Sigmoid colon (tissue), 3 donors: ENCODE results near the gene RNASE3.

Experiments
- CTCF ChIP-seq, 4 experiments: fragments of 450-650 bp in 3 of 4; fragments of 200-600 bp in 1 of 4; IDR thresholded peaks; one replicate each; pipeline ENCODE4 v1.5.1; 2016 to 2019; ENCODE audit warnings: antibody characterized with exemption in 4 of 4, mild to moderate bottlenecking in 3 of 4, moderate library complexity in 2 of 4
- POLR2A ChIP-seq, 2 donors: fragments of 450-650 bp; IDR thresholded peaks; one replicate each; pipeline ENCODE4 v1.6.1; 2016; ENCODE audit warnings: antibody characterized with exemption in 2 of 2, mild to moderate bottlenecking in 2 of 2, moderate library complexity in 2 of 2

GRCh38 chr14:20857207-20857606, 34.0 kb upstream of the RNASE3 start:
- no peak for TF ChIP-seq CTCF (IDR thresholded peaks at IDR 0.05)
- TF ChIP-seq POLR2A (IDR thresholded peaks at IDR 0.05) = no peak
